OCI-LY7 (cell line): ENCODE measurements around the gene PICALM. TPM values are rescaled to one million over a fixed set of nuclear protein-coding genes. Genes with fewer than 3 reads are reported as not detected.
"Not testable (repeated sequence)": the region's sequence is repeated elsewhere in the genome, so short reads cannot be mapped to it uniquely, and the experiment has no call there.

Source experiments
- BruUV-seq: library from RNA; stranded (reverse); fragments of 400-500 nt; replicated peaks from 2 replicates; lab custom pipeline; 2021; lab: Mats Ljungman, UMichigan
- CTCF ChIA-PET: fragments of 300-600 bp; sonication (Branson Sonifier 250); formaldehyde crosslinking; loops from one replicate; lab custom pipeline; 2022; ENCODE audit warnings: antibody characterized with exemption; ENCODE audit not compliant: unreplicated experiment; lab: Charles Lee
- POLR2A ChIA-PET: fragments of 300-600 bp; sonication (Branson Sonifier 250); formaldehyde crosslinking; loops from one replicate; lab custom pipeline; 2022; ENCODE audit warnings: antibody characterized with exemption; lab: Charles Lee
- DNase-seq: peaks from one replicate; pipeline ENCODE4 v3.0.0-alpha.2; 2015; ENCODE audit warnings: low spot score
- H2AFZ ChIP-seq: fragments of 200-600 bp; sonication (generic), shearing (Covaris generic); 2 replicates; pipeline ENCODE4 v1.6.1; 2014; ENCODE audit warnings: mild to moderate bottlenecking, antibody characterized with exemption, low read length, moderate library complexity
- H3K27ac ChIP-seq: fragments of 200-600 bp; sonication (generic); 2 replicates; pipeline ENCODE4 v1.5.1; 2014; ENCODE audit warnings: mixed run types, low read depth, mild to moderate bottlenecking, moderate library complexity, low read length, inconsistent platforms; ENCODE audit not compliant: poor library complexity, severe bottlenecking
- H3K36me3 ChIP-seq: fragments of 200-600 bp; sonication (generic); 2 replicates; pipeline ENCODE4 v1.6.1; 2014; ENCODE audit warnings: mild to moderate bottlenecking, antibody characterized with exemption, low read length, moderate library complexity, mixed read lengths; ENCODE audit not compliant: insufficient read depth
- H3K4me1 ChIP-seq: fragments of 200-600 bp; sonication (generic); 2 replicates; pipeline ENCODE4 v1.5.1; 2014; ENCODE audit warnings: mild to moderate bottlenecking, low read length; ENCODE audit not compliant: insufficient read depth, poor library complexity, severe bottlenecking
- H3K4me2 ChIP-seq: fragments of 200-600 bp; sonication (generic); 2 replicates; pipeline ENCODE4 v1.6.1; 2014; ENCODE audit warnings: mild to moderate bottlenecking, low read length
- H3K4me3 ChIP-seq: fragments of 200-600 bp; sonication (generic); 2 replicates; pipeline ENCODE4 v1.5.1; 2014; ENCODE audit warnings: mild to moderate bottlenecking, low read depth, low read length; ENCODE audit not compliant: poor library complexity, severe bottlenecking
- H3K79me2 ChIP-seq: fragments of 200-600 bp; sonication (generic); 2 replicates; pipeline ENCODE4 v1.6.1; 2016; ENCODE audit warnings: low read depth, mild to moderate bottlenecking, low read length, moderate library complexity, mixed read lengths; ENCODE audit not compliant: insufficient read depth
- H3K9me2 ChIP-seq: fragments of 200-600 bp; sonication (generic); 2 replicates; pipeline ENCODE4 v1.6.1; 2016; ENCODE audit warnings: mild to moderate bottlenecking, low read length, mixed read lengths; ENCODE audit not compliant: insufficient read depth
- H3K9me3 ChIP-seq: fragments of 200-600 bp; sonication (generic); 2 replicates; pipeline ENCODE4 v1.6.1; 2014; ENCODE audit warnings: mild to moderate bottlenecking, mixed run types, low read length, mixed read lengths
- H4K20me1 ChIP-seq: fragments of 200-600 bp; sonication (generic); 2 replicates; pipeline ENCODE4 v1.6.1; 2014; ENCODE audit warnings: mild to moderate bottlenecking, antibody characterized with exemption, low read length, moderate library complexity, mixed read lengths; ENCODE audit not compliant: insufficient read depth
- EZH2phosphoT487 ChIP-seq: fragments of 200-600 bp; sonication (generic); IDR thresholded peaks from 2 replicates; pipeline ENCODE4 v1.6.1; 2018; ENCODE audit warnings: low read depth, borderline replicate concordance, mild to moderate bottlenecking, mixed run types, antibody characterized with exemption, low read length, moderate library complexity, mixed read lengths
- intact Hi-C: fragments of 100-400 bp; cut with micrococcal nuclease; formaldehyde crosslinking; loops from one replicate; pipeline ENCODE4 v1.10.0; 2022; ENCODE audit not compliant: unreplicated experiment
- total RNA-seq, 2 experiments: library from RNA; depleted of rRNA in 1 of 2; stranded (reverse); fragments of >200 nt in 1 of 2; shearing (Covaris generic) in 1 of 2; gene quantifications; 2 replicates each; pipeline ENCODE4 v1.2.3, GENCODE V29; 2014 to 2022
- TF ChIP-seq, protein P1 (sequence below): fragments of 200-600 bp; sonication (generic); conservative IDR thresholded peaks from 2 replicates; pipeline ENCODE4 v1.5.1; 2014; ENCODE audit warnings: mild to moderate bottlenecking, antibody characterized with exemption, low read length, moderate library complexity, mixed read lengths

PICALM gene
- total RNA-seq, 2 experiments from 2014 or later: 77.9 to 108 TPM

DNA sequence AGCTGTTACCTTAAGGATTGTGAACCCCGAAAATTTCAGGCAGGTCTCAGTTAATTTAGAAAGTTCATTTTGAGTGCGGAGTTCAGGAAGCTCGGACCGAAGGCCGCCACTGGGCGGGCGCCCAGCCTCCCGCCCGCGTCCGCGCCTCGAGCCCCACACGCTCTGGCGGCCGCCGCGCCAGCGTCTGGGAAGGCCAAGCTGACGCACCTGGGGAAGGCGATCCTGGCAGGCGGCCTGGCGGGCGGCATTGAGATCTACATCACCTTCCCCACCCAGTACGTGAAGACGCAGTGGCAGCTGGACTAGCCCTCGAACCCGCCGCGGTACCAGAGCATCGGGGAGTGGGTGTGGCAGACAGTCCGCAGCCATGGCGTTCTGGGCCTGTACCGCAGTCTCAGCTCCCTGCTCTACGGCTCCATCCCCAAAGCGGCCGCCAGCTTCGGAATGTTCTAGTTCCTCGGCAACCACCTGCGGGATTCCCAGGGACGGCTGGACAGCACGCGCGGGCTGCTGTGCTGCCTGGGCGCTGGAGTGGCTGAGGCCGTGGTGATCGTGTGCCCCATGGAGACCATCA is 134.2 kb downstream of the PICALM start:
- H3K4me2 ChIP-seq: no peak overlapping the region
- CTCF ChIA-PET: no interaction called here
- no peak overlapping the region for H3K4me3 ChIP-seq
- DNase-seq: no peak
- no peak overlapping the region for H2AFZ ChIP-seq
- no peaks in the 10 kb centered on the region for H3K4me1 ChIP-seq
- POLR2A ChIA-PET: no interaction called here
- TF ChIP-seq EZH2phosphoT487: no peak
- TF ChIP-seq, protein P1, sequence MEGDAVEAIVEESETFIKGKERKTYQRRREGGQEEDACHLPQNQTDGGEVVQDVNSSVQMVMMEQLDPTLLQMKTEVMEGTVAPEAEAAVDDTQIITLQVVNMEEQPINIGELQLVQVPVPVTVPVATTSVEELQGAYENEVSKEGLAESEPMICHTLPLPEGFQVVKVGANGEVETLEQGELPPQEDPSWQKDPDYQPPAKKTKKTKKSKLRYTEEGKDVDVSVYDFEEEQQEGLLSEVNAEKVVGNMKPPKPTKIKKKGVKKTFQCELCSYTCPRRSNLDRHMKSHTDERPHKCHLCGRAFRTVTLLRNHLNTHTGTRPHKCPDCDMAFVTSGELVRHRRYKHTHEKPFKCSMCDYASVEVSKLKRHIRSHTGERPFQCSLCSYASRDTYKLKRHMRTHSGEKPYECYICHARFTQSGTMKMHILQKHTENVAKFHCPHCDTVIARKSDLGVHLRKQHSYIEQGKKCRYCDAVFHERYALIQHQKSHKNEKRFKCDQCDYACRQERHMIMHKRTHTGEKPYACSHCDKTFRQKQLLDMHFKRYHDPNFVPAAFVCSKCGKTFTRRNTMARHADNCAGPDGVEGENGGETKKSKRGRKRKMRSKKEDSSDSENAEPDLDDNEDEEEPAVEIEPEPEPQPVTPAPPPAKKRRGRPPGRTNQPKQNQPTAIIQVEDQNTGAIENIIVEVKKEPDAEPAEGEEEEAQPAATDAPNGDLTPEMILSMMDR: no peak
- no peaks in the 10 kb centered on the region for H4K20me1 ChIP-seq
- intact Hi-C loops: no loop called here
- H3K27ac ChIP-seq: no peak overlapping the region
- H3K36me3 ChIP-seq: no peaks in the 10 kb centered on the region
- H3K9me2 ChIP-seq: no peaks in the 10 kb centered on the region
- H3K79me2 ChIP-seq: no peaks in the 10 kb centered on the region
- no peaks in the 10 kb centered on the region for H3K9me3 ChIP-seq
- BruUV-seq: no TSS peak

DNA sequence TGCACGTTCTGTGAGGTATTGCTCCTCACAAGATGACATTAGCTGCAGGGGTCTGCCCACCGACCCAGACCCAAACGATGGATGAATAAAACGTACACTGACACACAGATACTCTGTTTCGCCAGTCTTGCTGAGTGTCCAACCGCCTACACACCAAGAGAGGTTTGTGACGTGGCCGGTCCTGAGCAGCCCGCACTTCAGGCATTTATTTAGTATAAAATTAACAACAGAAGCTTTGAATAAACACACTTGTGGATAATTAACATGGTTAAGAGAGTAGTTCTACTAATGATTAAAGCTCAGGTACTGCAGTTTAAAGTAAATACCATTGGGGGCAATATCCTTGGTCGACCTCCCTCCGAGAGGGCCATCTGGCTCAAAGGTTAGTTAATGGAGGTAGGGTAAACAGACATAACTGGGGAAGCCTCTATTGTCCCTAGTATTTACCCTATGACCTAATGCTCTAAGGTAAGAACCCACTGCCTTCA is 138.0 kb downstream of the PICALM start:
- Histone ChIP-seq H3K4me3 (no peak overlapping the region), H3K9me2 (no peaks in the 10 kb centered on the region), H3K79me2 (no peaks in the 10 kb centered on the region), H3K9me3 (no peaks in the 10 kb centered on the region), H4K20me1 (no peaks in the 10 kb centered on the region), H2AFZ (no peak overlapping the region), H3K36me3 (no peaks in the 10 kb centered on the region), H3K27ac (no peak overlapping the region), H3K4me1 (no peaks in the 10 kb centered on the region), H3K4me2 (no peak overlapping the region)
- ChIA-PET POLR2A (interaction anchor here (0.6 kb wide), 1 partner anchor 280 kb away, joined by 3 read pairs; no protein-coding TSS in a partner anchor), CTCF (no interaction called here)
- no TSS peak for BruUV-seq
- intact Hi-C loops: no loop called here
- no peak for DNase-seq
- TF ChIP-seq EZH2phosphoT487: no peak
- TF ChIP-seq, protein P1: no peak

DNA sequence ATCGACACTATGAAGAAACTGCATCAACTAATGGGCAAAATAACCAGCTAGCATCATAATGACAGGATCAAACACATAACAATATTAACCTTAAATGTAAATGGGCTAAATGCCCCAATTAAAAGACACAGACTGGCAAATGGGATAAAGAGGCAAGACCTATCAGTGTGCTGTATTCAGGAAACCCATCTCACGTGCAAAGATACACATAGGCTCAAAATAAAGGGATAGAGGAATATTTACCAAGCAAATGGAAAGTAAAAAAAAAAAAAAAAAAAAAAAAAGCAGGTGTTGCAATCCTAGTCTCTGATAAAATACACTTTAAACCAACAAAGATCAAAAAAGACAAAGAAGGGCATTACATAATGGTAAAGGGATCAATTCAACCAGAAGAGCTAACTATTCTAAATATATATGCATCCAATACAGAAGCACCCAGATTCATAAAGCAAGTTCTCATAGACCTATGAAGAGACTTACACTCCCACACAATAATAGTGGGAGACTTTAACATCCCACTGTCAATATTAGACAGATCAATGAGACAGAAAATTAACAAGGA is 142.2 kb downstream of the PICALM start:
- BruUV-seq, H3K4me1 ChIP-seq, H2AFZ ChIP-seq, CTCF ChIA-PET, H3K4me3 ChIP-seq, H3K9me2 ChIP-seq, DNase-seq, POLR2A ChIA-PET, H3K4me2 ChIP-seq, H4K20me1 ChIP-seq, H3K9me3 ChIP-seq, H3K27ac ChIP-seq, intact Hi-C loops, H3K36me3 ChIP-seq, H3K79me2 ChIP-seq: not testable (repeated sequence)
